CD4-positive, alpha-beta T cell treated with Interferon alpha-2 for 1 hour (primary cell): ENCODE data around the gene SLC7A9.
"Not testable (repeated sequence)": the region's sequence is repeated elsewhere in the genome, so short reads cannot be mapped to it uniquely, and the experiment has no call there.

ENCODE experiments used
- DNase-seq, 2 donors: peaks; one replicate each; pipeline ENCODE4 v3.0.0-alpha.2; 2020 to 2022

SLC7A9 gene

GRCh38 chr19:32863301-32863700, 6.3 kb downstream of the SLC7A9 start:
- DNase-seq: no peak

GRCh38 chr19:32862741-32863140, 6.8 kb downstream of the SLC7A9 start:
- no peak for DNase-seq

- no peak for DNase-seq
Observed at GRCh38 chr19:32862173-32862572, 7.4 kb downstream of the SLC7A9 start.

- DNase-seq: no peak
Observed at GRCh38 chr19:32861596-32861995, 8.0 kb downstream of the SLC7A9 start.

- no peak for DNase-seq
Observed at GRCh38 chr19:32859591-32859990, 10.0 kb downstream of the SLC7A9 start.

GRCh38 chr19:32858559-32858958, 11.0 kb downstream of the SLC7A9 start:
- no peak for DNase-seq

GRCh38 chr19:32858155-32858554, 11.4 kb downstream of the SLC7A9 start:
- DNase-seq: no peak

GRCh38 chr19:32857584-32857983, 12.0 kb downstream of the SLC7A9 start:
- DNase-seq: no peak

GRCh38 chr19:32856818-32857217, 12.7 kb downstream of the SLC7A9 start:
- DNase-seq: not testable (repeated sequence)

GRCh38 chr19:32852216-32852615, 17.4 kb downstream of the SLC7A9 start:
- DNase-seq: no peak

- DNase-seq: not testable (repeated sequence)
Observed at GRCh38 chr19:32848035-32848434, 21.5 kb downstream of the SLC7A9 start.

GRCh38 chr19:32843716-32844245, 25.8 kb downstream of the SLC7A9 start:
- DNase-seq: no peak

GRCh38 chr19:32842061-32842460, 27.5 kb downstream of the SLC7A9 start:
- DNase-seq: no peak

- no peak for DNase-seq
Observed at GRCh38 chr19:32837531-32837930, 32.0 kb downstream of the SLC7A9 start.

- not testable (repeated sequence) for DNase-seq
Observed at GRCh38 chr19:32833388-32833787, 36.2 kb downstream of the SLC7A9 start.

GRCh38 chr19:32832825-32833224, 36.7 kb downstream of the SLC7A9 start:
- not testable (repeated sequence) for DNase-seq

GRCh38 chr19:32832094-32832493, 37.5 kb downstream of the SLC7A9 start:
- not testable (repeated sequence) for DNase-seq

GRCh38 chr19:32831611-32832010, 38.0 kb downstream of the SLC7A9 start:
- no peak for DNase-seq

GRCh38 chr19:32830231-32831014, 39.1 kb downstream of the SLC7A9 start:
- DNase-seq: no peak

GRCh38 chr19:32829345-32829896, 40.1 kb downstream of the SLC7A9 start:
- DNase-seq: no peak

- no peak for DNase-seq
Observed at GRCh38 chr19:32828643-32829344, 40.8 kb downstream of the SLC7A9 start.

- no peak for DNase-seq
Observed at GRCh38 chr19:32828139-32828538, 41.4 kb downstream of the SLC7A9 start.

- no peak for DNase-seq
Observed at GRCh38 chr19:32824916-32825608, 44.5 kb downstream of the SLC7A9 start.
